ENCODE results near the gene KLHL18.

Gene KLHL18

DNA sequence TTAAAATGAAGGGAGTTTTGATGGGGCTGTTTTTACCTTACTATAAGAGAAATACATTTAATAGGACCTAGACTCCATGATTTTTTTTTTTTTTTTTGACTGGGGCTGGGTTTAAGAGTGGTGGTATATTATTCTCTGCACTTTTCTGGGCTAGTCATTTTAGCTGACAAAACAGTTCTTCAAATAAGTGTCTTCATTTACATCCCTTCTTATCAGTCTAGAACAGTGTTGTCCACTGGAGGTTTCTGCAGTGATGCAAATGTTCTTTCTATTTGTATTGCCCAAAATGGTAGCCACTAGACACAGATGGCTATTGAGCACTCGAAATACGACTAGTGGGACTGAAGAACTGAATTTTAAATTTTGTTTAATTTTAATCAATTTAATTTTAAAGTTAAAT is 37.2 kb downstream of the KLHL18 start:
- no peak for DNase-seq (ENCODE audit: extremely low read depth, insufficient read length)
- peaks cover 17% of the 10 kb centered on the region for H3K36me3 ChIP-seq (ENCODE audit: control insufficient read depth, insufficient read depth, low read length)
- TF ChIP-seq, protein P1, sequence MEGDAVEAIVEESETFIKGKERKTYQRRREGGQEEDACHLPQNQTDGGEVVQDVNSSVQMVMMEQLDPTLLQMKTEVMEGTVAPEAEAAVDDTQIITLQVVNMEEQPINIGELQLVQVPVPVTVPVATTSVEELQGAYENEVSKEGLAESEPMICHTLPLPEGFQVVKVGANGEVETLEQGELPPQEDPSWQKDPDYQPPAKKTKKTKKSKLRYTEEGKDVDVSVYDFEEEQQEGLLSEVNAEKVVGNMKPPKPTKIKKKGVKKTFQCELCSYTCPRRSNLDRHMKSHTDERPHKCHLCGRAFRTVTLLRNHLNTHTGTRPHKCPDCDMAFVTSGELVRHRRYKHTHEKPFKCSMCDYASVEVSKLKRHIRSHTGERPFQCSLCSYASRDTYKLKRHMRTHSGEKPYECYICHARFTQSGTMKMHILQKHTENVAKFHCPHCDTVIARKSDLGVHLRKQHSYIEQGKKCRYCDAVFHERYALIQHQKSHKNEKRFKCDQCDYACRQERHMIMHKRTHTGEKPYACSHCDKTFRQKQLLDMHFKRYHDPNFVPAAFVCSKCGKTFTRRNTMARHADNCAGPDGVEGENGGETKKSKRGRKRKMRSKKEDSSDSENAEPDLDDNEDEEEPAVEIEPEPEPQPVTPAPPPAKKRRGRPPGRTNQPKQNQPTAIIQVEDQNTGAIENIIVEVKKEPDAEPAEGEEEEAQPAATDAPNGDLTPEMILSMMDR (IDR thresholded peaks at IDR 0.05; ENCODE audit: insufficient read depth, low read length, poor library complexity, severe bottlenecking) = no peak

DNA sequence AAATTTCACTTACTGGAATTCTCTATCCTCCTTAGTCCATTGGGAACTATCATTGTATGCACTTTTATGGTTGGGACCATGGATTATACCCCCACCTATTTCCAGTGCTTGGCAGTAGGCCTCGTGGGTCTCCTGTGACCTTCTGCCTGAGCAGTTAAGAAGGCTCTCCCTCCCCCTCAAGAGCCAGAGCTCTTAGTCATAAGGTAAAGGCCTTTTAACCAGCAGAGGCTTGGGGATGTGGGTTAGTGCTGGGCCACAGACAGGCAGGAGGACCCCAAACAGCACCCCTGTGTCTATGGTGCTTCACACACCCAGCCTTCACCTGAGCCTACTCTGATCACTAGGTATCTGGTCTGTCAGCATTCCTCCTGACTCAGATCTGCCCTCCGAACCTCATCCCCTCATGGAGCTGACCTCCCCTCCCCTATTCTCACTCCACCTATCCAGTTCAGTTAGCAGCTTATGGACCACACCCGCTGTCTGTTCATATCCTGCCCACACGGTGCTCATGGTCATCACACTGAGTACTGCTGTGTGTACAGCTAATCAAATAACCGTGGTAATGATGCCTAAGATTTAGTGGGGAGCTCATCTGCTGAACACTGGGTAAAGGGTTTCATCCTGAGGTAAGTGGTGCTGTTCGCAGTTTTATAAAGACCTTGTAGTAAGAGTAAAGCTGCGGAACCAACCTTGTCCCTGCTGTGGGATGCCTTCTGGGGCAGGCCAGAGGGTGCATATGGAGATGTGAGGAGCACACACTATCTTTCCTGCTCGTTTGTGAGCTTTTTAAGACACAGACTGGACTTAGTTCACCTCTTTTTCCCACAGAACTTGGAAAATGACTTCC is 40.9 kb downstream of the KLHL18 start:
- no peak for DNase-seq (ENCODE audit: extremely low read depth, insufficient read length)
- H3K36me3 ChIP-seq (ENCODE audit: control insufficient read depth, insufficient read depth, low read length) = peaks cover 20% of the 10 kb centered on the region
- H3K27me3 ChIP-seq (replicated peaks; ENCODE audit: control insufficient read depth, insufficient read depth, low read length) = no peaks in the 10 kb centered on the region

More for the DNA sequence above, 37.2 kb downstream of the KLHL18 start:
- Histone ChIP-seq H3K27me3 (replicated peaks; ENCODE audit: control insufficient read depth, insufficient read depth, low read length) (no peaks in the 10 kb centered on the region), H3K4me3 (replicated peaks; ENCODE audit: low read depth, low read length) (no peak overlapping the region)

DNA sequence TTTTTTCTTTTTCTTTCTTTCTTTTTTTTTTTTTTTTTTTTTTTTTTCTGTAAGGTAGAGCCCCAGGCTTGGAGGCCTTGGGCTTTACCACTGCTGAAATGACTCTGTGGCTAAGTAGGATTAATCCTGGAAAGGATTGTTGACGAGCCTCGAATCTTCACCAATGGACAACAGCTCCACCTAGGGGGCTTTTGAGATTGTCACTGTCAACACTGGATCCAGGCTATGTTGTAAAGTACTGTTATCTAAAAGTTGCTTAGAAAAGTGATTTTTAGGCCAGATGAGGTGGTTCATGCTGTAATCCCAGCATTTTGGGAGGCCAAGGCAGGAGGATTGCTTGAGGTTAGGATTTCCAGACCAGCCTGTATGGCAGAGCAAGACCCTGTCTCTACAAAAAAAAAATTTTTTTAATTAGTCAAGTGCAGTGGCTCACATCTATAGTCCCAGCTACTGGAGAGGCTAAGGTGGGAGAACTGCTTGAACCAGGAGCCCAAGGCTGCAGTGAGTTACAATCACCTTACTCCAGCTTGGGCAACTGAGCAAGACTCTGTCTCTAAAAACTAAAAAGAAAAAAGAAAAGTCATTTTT is 41.6 kb downstream of the KLHL18 start:
- TF ChIP-seq, protein P1 (IDR thresholded peaks at IDR 0.05; ENCODE audit: insufficient read depth, low read length, poor library complexity, severe bottlenecking) = peak; percentile 74
- H3K36me3 ChIP-seq (ENCODE audit: control insufficient read depth, insufficient read depth, low read length) = peaks cover 20% of the 10 kb centered on the region
- H3K27me3 ChIP-seq (replicated peaks; ENCODE audit: control insufficient read depth, insufficient read depth, low read length) = no peaks in the 10 kb centered on the region
- no peak for DNase-seq (ENCODE audit: extremely low read depth, insufficient read length)
- no peak overlapping the region for H3K4me3 ChIP-seq (replicated peaks; ENCODE audit: low read depth, low read length)

More for the DNA sequence above, 40.9 kb downstream of the KLHL18 start:
- TF ChIP-seq, protein P1 (IDR thresholded peaks at IDR 0.05; ENCODE audit: insufficient read depth, low read length, poor library complexity, severe bottlenecking) = no peak
- H3K4me3 ChIP-seq (replicated peaks; ENCODE audit: low read depth, low read length) = no peak overlapping the region

DNA sequence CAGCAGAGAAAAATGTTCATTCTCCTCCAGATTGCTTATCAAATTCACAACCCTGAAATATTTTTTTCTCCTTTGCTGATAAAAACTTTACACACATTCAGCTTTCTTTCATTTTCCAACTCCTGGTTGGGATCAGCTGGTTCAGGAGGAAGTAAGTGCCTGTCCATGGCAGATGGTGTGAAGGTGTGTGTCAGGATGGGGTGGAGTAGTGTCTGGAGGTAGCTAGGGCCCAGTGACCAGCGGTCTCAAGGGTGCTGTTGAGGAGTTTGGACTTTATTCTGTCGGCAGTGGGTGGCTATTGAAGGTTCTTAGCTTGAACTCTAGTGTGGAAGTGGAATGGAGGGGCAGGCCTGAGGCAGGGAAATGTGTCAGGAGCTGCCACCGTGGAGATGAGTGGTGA is 51.2 kb downstream of the KLHL18 start:
- H3K36me3 ChIP-seq (ENCODE audit: control insufficient read depth, insufficient read depth, low read length) = peaks cover 38% of the 10 kb centered on the region
- no peak for DNase-seq (ENCODE audit: extremely low read depth, insufficient read length)
- H3K4me3 ChIP-seq (replicated peaks; ENCODE audit: low read depth, low read length) = no peak overlapping the region
- H3K27me3 ChIP-seq (replicated peaks; ENCODE audit: control insufficient read depth, insufficient read depth, low read length) = no peaks in the 10 kb centered on the region
- TF ChIP-seq, protein P1 (IDR thresholded peaks at IDR 0.05; ENCODE audit: insufficient read depth, low read length, poor library complexity, severe bottlenecking) = no peak

DNA sequence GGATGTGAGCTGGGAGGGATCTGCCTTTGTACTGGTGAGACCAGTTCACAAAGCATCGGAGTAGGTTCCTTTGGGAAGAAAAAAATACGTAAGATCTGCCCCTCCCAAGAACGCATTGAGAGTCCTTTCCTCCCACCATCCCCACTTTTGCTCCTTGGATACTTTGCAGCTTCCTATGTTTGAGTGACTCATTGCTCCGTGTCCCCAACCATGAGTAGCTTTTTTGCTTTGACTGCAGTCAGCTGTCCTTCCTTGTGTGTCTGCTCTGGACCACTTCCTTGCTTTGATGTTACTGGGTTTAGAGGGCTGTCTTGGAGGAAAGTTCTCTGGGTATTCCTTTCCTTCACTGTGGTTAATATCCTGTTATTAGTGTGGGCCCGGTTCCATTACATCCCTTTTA is 54.9 kb downstream of the KLHL18 start:
- TF ChIP-seq, protein P1 (IDR thresholded peaks at IDR 0.05; ENCODE audit: insufficient read depth, low read length, poor library complexity, severe bottlenecking) = no peak
- DNase-seq (ENCODE audit: extremely low read depth, insufficient read length) = no peak

More for the DNA sequence above, 54.9 kb downstream of the KLHL18 start:
- no peak overlapping the region for H3K4me3 ChIP-seq (replicated peaks; ENCODE audit: low read depth, low read length)
- no peaks in the 10 kb centered on the region for H3K27me3 ChIP-seq (replicated peaks; ENCODE audit: control insufficient read depth, insufficient read depth, low read length)
- H3K36me3 ChIP-seq (ENCODE audit: control insufficient read depth, insufficient read depth, low read length) = peaks cover 44% of the 10 kb centered on the region
